GM10248 (cell line): ENCODE results near the gene TRPV4.

Experiments used
- CTCF ChIA-PET: fragments of 300-600 bp; sonication (Branson Sonifier 250); formaldehyde crosslinking; extraction: SDS; loops from one replicate; lab custom pipeline; 2021; ENCODE audit warnings: antibody characterized with exemption; lab: Yijun Ruan, JAX
- POLR2A ChIA-PET: fragments of 350-650 bp; sonication (Branson Sonifier 250); formaldehyde crosslinking; extraction: SDS; loops from one replicate; lab custom pipeline; 2020; ENCODE audit warnings: antibody characterized with exemption; lab: Yijun Ruan, JAX
- DNase-seq: peaks from one replicate; pipeline ENCODE4 v3.0.0; 2012; ENCODE audit errors: extremely low spot score
- TF ChIP-seq, protein P1 (sequence below): IDR thresholded peaks from 2 replicates; pipeline ENCODE4 v1.5.1; 2012; ENCODE audit warnings: mild to moderate bottlenecking, low read depth; ENCODE audit errors: extremely low read depth, missing control alignments, control extremely low read depth

Gene TRPV4

DNA sequence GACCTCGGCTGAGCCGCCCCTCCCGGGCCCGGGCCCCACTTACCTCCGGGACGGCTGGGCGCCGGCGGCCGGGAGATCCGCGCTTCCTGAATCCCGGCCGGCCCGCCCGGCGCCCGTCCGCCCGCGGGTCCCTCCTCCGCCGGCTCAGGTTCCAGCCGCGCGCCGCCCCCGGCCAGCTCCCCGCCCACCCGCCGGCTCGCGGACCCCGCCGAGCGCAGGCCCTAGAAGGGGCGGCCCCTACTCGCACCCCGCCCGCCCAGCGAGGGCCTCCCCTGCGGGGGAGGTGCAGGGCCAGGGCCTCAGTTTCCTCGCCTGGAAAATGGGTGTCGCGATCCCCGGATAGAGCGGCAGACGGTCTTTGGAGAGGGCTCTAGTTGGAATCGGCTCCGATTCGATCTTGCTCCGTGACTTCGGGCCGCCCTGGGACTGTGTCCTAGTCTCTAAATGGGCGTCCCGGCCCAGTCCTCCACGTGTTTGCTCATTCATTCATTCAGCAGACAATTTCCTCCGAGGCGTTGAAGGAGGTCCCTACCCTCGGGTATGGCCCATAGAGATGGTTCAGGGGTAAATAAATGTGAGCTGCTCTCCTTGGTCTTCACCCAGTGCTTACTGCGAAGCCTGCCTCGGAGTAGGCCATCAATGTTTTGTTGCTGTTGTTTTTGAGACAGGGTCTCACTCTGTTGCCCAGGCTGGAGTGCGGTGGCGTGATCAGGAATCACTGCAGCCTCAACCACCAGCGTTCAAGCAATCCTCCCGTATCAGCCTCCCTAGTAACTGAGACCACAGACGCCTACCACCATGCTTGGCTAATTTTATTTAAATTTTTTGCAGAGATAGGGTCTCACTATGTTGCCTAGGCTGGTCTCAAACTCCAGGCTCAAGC lies at the start of gene TRPV4:
Gene TRPV4, minus strand, starts transcription at position 92 of the 883 bp plus-strand sequence. CDS start 18,602 bp downstream, outside the sequence.
- TF ChIP-seq, protein P1, sequence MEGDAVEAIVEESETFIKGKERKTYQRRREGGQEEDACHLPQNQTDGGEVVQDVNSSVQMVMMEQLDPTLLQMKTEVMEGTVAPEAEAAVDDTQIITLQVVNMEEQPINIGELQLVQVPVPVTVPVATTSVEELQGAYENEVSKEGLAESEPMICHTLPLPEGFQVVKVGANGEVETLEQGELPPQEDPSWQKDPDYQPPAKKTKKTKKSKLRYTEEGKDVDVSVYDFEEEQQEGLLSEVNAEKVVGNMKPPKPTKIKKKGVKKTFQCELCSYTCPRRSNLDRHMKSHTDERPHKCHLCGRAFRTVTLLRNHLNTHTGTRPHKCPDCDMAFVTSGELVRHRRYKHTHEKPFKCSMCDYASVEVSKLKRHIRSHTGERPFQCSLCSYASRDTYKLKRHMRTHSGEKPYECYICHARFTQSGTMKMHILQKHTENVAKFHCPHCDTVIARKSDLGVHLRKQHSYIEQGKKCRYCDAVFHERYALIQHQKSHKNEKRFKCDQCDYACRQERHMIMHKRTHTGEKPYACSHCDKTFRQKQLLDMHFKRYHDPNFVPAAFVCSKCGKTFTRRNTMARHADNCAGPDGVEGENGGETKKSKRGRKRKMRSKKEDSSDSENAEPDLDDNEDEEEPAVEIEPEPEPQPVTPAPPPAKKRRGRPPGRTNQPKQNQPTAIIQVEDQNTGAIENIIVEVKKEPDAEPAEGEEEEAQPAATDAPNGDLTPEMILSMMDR, result no peak
- ChIA-PET POLR2A (no interaction called here), CTCF (interaction anchor here (3.0 kb wide), 1 partner anchor 12 kb away, joined by 17 read pairs; no protein-coding TSS in a partner anchor)
- DNase-seq, result no peak

DNA sequence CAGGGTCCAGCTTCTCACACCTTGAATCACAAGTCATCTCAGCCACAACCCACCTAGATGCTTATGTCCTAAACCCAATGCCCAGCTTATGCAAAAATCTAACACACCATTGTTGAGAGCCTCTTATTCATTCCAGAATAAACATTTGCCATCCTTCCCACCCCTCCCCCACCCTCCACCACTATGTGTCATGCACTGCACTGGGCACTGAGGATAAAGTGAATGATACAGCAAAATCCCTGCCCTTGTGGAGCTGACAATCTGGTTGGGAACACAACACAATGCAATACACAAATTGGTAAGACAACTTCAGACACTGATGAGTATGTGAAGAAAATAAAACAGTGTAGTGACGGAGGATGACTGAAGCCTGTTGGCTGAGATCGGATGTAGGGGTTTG lies 48.6 kb upstream of the TRPV4 start:
- no peak for DNase-seq
- POLR2A ChIA-PET, result no interaction called here

DNA sequence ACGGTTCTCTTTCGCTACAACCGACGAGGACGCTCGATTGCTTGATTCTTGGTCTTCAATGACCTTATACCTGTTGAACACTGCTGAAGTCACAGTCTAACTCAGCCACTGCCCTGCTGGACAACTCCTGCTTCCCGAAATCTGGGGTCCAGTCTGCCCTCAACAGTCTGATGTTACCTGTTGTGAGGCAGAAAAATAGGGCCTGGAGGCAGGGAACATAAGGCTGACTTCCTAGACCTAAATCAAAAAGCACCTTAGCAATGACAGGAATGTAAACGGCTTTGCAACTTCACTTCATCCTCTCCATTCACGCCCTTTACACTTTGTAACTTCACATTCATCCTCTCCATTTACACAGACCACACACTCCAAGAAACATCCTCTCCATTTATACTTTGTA lies 47.7 kb upstream of the TRPV4 start:
- POLR2A ChIA-PET, result no interaction called here
- DNase-seq, result no peak
- CTCF ChIA-PET, result interaction anchor here (1.0 to 4.4 kb wide), 4 partner anchors 12 to 76 kb away, joined by 3 to 26 read pairs (median 6); no protein-coding TSS in a partner anchor
- TF ChIP-seq, protein P1, result no peak

More for the DNA sequence above, 48.6 kb upstream of the TRPV4 start:
- TF ChIP-seq, protein P1, result no peak
- CTCF ChIA-PET, result interaction anchor here (0.7 to 4.4 kb wide), 6 partner anchors 9 to 76 kb away, joined by 3 to 26 read pairs (median 4); no protein-coding TSS in a partner anchor

DNA sequence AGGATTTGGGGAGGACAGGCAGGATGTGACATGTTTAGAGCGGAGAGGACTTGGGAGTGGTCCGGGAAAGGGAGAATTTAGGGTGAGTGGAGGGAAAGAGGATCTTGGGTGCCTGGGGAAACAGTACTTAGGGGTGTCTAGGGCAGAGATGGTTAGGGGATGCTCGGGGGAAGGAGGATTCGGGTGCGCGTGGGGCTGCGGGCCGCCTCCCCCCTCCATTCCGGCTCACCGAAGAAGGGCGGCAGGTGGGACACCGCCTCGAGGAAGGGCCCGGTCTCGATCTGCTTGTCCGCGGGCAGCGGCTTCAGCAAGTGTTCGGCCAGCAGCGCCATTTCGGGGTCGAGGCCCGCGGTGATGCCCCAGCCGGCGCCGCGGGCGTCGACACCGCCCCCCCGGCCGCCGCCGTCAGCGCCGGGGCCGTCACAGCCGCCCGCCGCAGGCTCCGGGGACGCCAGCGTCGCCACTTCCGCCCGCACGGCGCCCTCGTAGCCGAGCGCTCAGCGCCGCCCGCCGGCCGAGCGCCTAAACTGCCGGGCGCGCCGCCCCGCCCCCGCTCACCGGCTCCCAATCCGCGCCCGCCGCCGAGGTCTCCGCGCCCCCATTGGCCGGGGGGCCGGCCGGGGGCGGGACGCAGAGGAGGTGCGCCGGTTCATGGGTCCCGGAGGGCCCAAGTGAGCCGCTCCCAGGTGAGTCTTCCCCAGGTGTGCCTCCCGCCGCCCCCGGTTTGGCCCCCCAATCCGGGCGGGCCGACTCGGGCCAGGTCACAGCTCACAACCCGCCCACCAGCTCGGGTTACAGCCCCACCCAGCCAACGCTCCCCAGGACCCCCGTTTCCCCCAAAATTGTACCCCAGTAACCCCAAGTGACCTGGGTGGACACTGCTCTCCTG lies 47.1 kb upstream of the TRPV4 start, which contains the start of gene GLTP:
Gene GLTP, minus strand, starts transcription at position 499 of the 889 bp plus-strand sequence. Its CDS starts 167 bp downstream, at position 332.
- TF ChIP-seq, protein P1, result peak; percentile 93
- CTCF ChIA-PET, result interaction anchor here (1.0 to 4.4 kb wide), 6 partner anchors 13 to 76 kb away, joined by 3 to 31 read pairs (median 6); no protein-coding TSS in a partner anchor
- POLR2A ChIA-PET, result no interaction called here
- DNase-seq, result peak; percentile 98

DNA sequence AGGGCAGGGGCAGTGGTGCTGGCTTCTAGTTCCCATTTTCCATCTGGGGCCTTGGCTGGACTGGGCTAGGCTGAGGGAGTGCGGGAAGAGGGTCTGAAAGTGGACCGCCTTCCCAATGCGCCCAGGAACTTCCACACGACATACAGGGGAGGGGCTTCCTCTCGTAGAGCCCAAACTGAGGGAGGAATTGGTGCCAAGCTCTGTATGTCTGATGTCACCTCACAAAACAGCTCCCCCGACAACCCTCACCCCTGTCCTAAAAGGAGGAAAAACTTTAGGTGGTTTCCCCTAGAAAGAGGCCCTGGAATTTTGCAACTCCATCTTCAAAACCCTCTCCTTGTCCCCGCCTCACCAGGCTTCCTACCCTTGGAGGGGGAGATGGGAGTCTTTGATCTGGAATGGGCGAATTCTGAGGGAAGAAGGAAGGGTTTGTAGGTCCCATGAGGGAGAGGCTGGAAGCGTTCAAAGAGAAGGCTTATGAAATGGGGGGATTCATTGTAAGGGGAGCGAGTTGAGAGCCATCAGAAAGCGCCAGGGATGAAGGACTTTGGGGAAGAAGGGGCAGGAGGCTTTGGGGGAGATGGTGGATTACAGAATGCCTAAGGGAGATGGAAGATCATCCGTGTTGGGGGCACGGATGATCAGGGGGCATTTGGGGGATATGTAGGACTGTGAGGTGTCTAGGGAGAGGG lies 46.3 kb upstream of the TRPV4 start:
- ChIA-PET POLR2A (no interaction called here), CTCF (interaction anchor here (1.0 to 4.3 kb wide), 3 partner anchors 23 to 75 kb away, joined by 3 to 31 read pairs (median 6); no protein-coding TSS in a partner anchor)
- TF ChIP-seq, protein P1, result no peak
- DNase-seq, result no peak
